Measurements from ENCODE around the gene DUOXA1. TPM values are rescaled to one million over a fixed set of nuclear protein-coding genes. Genes with fewer than 3 reads are reported as not detected.

DUOXA1 gene
- total and polyA plus RNA-seq, 2 of the 4 experiments (the other 2 are of a cell fraction) = 0.02 TPM; not detected in 1

DNA sequence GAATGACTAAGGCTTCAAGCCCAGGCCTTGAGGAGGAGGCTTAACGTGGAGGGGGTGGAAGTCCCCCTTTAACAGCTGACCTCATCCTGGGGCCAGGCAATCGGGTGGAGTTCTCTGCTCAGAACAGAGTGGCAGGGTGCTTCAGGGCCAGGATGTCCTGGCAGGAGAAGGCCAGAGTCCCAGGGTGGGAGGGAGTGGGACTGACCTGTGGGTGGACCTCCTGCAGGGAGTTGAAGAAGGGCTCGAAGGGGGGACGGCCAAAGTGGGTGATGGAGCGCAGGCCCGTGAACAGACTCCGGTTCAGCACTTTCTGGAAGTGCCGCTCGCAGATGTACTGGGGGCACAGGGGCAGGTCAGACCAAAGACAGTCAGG lies 35.3 kb downstream of the DUOXA1 start:
- Histone ChIP-seq H3K4ac (ENCODE audit: low read depth, low read length) (no peak overlapping the region), H2BK5ac (ENCODE audit: low read depth, low read length, poor library complexity, severe bottlenecking) (no peak overlapping the region), H3K23ac (ENCODE audit: low read depth, low read length) (no peak overlapping the region), H2BK120ac (ENCODE audit: low read depth, low read length) (no peak overlapping the region), H3K27me3 (ENCODE audit: control insufficient read depth, insufficient read depth, low read length) (peaks cover 27% of the 10 kb centered on the region), H4K91ac (ENCODE audit: insufficient read depth, low read depth, low read length) (no peak overlapping the region), H4K8ac (ENCODE audit: low read depth in 2 of 2, low read length in 2 of 2) (no peak overlapping the region), H3K36me3 (ENCODE audit: control insufficient read depth, insufficient read depth, low read length) (no peaks in the 10 kb centered on the region), H3K56ac (ENCODE audit: extremely low read depth, insufficient read depth, low read length) (no peak overlapping the region), H3K4me1 (ENCODE audit: control insufficient read depth, insufficient read depth, low read length) (peaks cover 9% of the 10 kb centered on the region; the same call in 1 of the 2 replicates), H2AFZ (replicated peaks; ENCODE audit: low read length, poor library complexity) (peak overlapping the region; percentile 76), H3K4me2 (ENCODE audit: low read depth, low read length) (no peak overlapping the region), H3K79me1 (ENCODE audit: low read depth in 1 of 2, low read length in 2 of 2) (no peaks in the 10 kb centered on the region), H3K9me3 (ENCODE audit: control insufficient read depth, insufficient read depth, low read length) (no peaks in the 10 kb centered on the region), H3K4me3 (ENCODE audit: insufficient read depth, low read depth, low read length) (no peak overlapping the region), H3K27ac (ENCODE audit: insufficient read depth, low read length) (no peak overlapping the region), H3K14ac (replicated peaks; ENCODE audit: low read depth, low read length) (no peak overlapping the region), H2AK9ac (replicated peaks; ENCODE audit: low read depth, low read length, poor library complexity) (no peak overlapping the region), H2BK15ac (ENCODE audit: low read depth, low read length) (no peak overlapping the region; the same call in 2 of the 3 replicates), H3K9me1 (ENCODE audit: insufficient read depth, low read length) (peaks cover 9% of the 10 kb centered on the region), H4K5ac (ENCODE audit: low read depth, low read length) (no peak overlapping the region), H2BK20ac (ENCODE audit: low read depth, low read length) (no peak overlapping the region), H3K9ac (ENCODE audit: low read depth, low read length) (no peak overlapping the region), H2AK5ac (ENCODE audit: low read depth, low read length) (no peak overlapping the region), H4K20me1 (ENCODE audit: insufficient read depth, low read length) (no peaks in the 10 kb centered on the region), H3K18ac (ENCODE audit: low read depth, low read length) (no peak overlapping the region)
- ChIA-PET CTCF (interaction anchor here (0.8 kb wide), 1 partner anchor 221 kb away, joined by 5 read pairs; no protein-coding TSS in a partner anchor), POLR2A (ENCODE audit: unreplicated experiment) (no interaction called here)
- WGBS, 2 experiments (ENCODE audit: extremely low coverage in 2 of 2, insufficient read length in 1 of 2) = 70% methylated on average over 5 of the region's 9 CpGs; no CpG with 5 or more reads in 1 of the 2 experiments
- ATAC-seq (ENCODE audit: low read depth) = no peak; the same call in 1 of the 2 replicates
- in situ Hi-C loops (cut with MboI; ENCODE audit: low sequenced_read_pairs) = no loop called here
- peak; percentile 16 for DNase-seq
- TF ChIP-seq USF2 (IDR thresholded peaks at IDR 0.05; ENCODE audit: low read depth, low read length) (no peak), BHLHE40 (IDR thresholded peaks at IDR 0.05; ENCODE audit: low read depth, low read length) (no peak), MXI1 (IDR thresholded peaks at IDR 0.05; ENCODE audit: borderline replicate concordance, low read depth, low read length) (no peak), NFE2L2 (IDR thresholded peaks at IDR 0.05; ENCODE audit: low read depth, low read length) (no peak), RAD21 (IDR thresholded peaks at IDR 0.05; ENCODE audit: low read length) (no peak), CHD1 (IDR thresholded peaks at IDR 0.05; ENCODE audit: low read depth, low read length) (no peak), MAFK (IDR thresholded peaks at IDR 0.05; ENCODE audit: low read depth, low read length) (no peak), RCOR1 (IDR thresholded peaks at IDR 0.05; ENCODE audit: insufficient replicate concordance, low read length) (no peak), CEBPB (IDR thresholded peaks at IDR 0.05; ENCODE audit: low read depth, low read length) (no peak), POLR2A (IDR thresholded peaks at IDR 0.05; ENCODE audit: low read depth, low read length) (no peak), MAZ (IDR thresholded peaks at IDR 0.05; ENCODE audit: borderline replicate concordance, low read depth, low read length) (no peak), ELK1 (IDR thresholded peaks at IDR 0.05; ENCODE audit: borderline replicate concordance, low read depth, low read length) (no peak), CTCF (conservative IDR thresholded peaks at IDR 0.05; ENCODE audit: low read depth, low read length) (no peak), SMC3 (IDR thresholded peaks at IDR 0.05; ENCODE audit: low read depth, low read length) (no peak), FOS (IDR thresholded peaks at IDR 0.05; ENCODE audit: low read depth, low read length) (no peak)
- BruUV-seq (replicated peaks) = no TSS peak
- intact Hi-C loops (cut with micrococcal nuclease) = loop anchor here (5.0 kb wide), 1 partner anchor 72 kb away; the partner anchor contains the start of gene SORD
- dilution Hi-C loops (cut with HindIII; ENCODE audit: low sequenced_read_pairs, unreplicated experiment) = no loop called here

Measured in IMR-90 (cell line).